ENCODE data around the gene PLD1.

PLD1 gene

GRCh38 chr3:171772427-171773056, 37.7 kb downstream of the PLD1 start:
- DNase-seq: peak; percentile 74 to 82
- TF ChIP-seq POLR2A (IDR thresholded peaks at IDR 0.05; ENCODE audit: low read length) (no peak), GATA1 (IDR thresholded peaks at IDR 0.05; ENCODE audit: low read depth, low read length) (no peak)

GRCh38 chr3:171770689-171771620, 39.3 kb downstream of the PLD1 start:
- TF ChIP-seq POLR2A (IDR thresholded peaks at IDR 0.05; ENCODE audit: low read length) (no peak), GATA1 (IDR thresholded peaks at IDR 0.05; ENCODE audit: low read depth, low read length) (no peak)
- peak; percentile 67 to 68 for DNase-seq

- DNase-seq: no peak
- TF ChIP-seq GATA1 (IDR thresholded peaks at IDR 0.05; ENCODE audit: low read depth, low read length) (no peak), POLR2A (IDR thresholded peaks at IDR 0.05; ENCODE audit: low read length) (no peak)
Measured at GRCh38 chr3:171769461-171769860, 40.8 kb downstream of the PLD1 start.

- no peak for DNase-seq
Measured at GRCh38 chr3:171768986-171769385, 41.3 kb downstream of the PLD1 start.

GRCh38 chr3:171768281-171768900, 41.9 kb downstream of the PLD1 start:
- DNase-seq: no peak
- no peak for TF ChIP-seq GATA1 (IDR thresholded peaks at IDR 0.05; ENCODE audit: low read depth, low read length)

More at GRCh38 chr3:171768986-171769385, 41.3 kb downstream of the PLD1 start:
- TF ChIP-seq POLR2A (IDR thresholded peaks at IDR 0.05; ENCODE audit: low read length): no peak
- TF ChIP-seq GATA1 (IDR thresholded peaks at IDR 0.05; ENCODE audit: low read depth, low read length): no peak

GRCh38 chr3:171765511-171765887, 44.8 kb downstream of the PLD1 start:
- no peak for DNase-seq
- TF ChIP-seq GATA1 (IDR thresholded peaks at IDR 0.05; ENCODE audit: low read depth, low read length) (no peak), POLR2A (IDR thresholded peaks at IDR 0.05; ENCODE audit: low read length) (no peak)

GRCh38 chr3:171763392-171763791, 46.9 kb downstream of the PLD1 start:
- no peak for TF ChIP-seq GATA1 (IDR thresholded peaks at IDR 0.05; ENCODE audit: low read depth, low read length)
- TF ChIP-seq POLR2A (IDR thresholded peaks at IDR 0.05; ENCODE audit: low read length): no peak

GRCh38 chr3:171760477-171760876, 49.8 kb downstream of the PLD1 start:
- TF ChIP-seq GATA1 (IDR thresholded peaks at IDR 0.05; ENCODE audit: low read depth, low read length) (no peak), POLR2A (IDR thresholded peaks at IDR 0.05; ENCODE audit: low read length) (no peak)

More at GRCh38 chr3:171763392-171763791, 46.9 kb downstream of the PLD1 start:
- no peak for DNase-seq

GRCh38 chr3:171758109-171758508, 52.2 kb downstream of the PLD1 start:
- TF ChIP-seq POLR2A (IDR thresholded peaks at IDR 0.05; ENCODE audit: low read length) (no peak), GATA1 (IDR thresholded peaks at IDR 0.05; ENCODE audit: low read depth, low read length) (no peak)
- DNase-seq: no peak

More at GRCh38 chr3:171760477-171760876, 49.8 kb downstream of the PLD1 start:
- DNase-seq: no peak

GRCh38 chr3:171757361-171758034, 52.8 kb downstream of the PLD1 start:
- no peak for TF ChIP-seq GATA1 (IDR thresholded peaks at IDR 0.05; ENCODE audit: low read depth, low read length)
- TF ChIP-seq POLR2A (IDR thresholded peaks at IDR 0.05; ENCODE audit: low read length): no peak
- no peak for DNase-seq

GRCh38 chr3:171755656-171756055, 54.6 kb downstream of the PLD1 start:
- no peak for DNase-seq
- TF ChIP-seq GATA1 (IDR thresholded peaks at IDR 0.05; ENCODE audit: low read depth, low read length) (no peak), POLR2A (IDR thresholded peaks at IDR 0.05; ENCODE audit: low read length) (no peak)

DNA sequence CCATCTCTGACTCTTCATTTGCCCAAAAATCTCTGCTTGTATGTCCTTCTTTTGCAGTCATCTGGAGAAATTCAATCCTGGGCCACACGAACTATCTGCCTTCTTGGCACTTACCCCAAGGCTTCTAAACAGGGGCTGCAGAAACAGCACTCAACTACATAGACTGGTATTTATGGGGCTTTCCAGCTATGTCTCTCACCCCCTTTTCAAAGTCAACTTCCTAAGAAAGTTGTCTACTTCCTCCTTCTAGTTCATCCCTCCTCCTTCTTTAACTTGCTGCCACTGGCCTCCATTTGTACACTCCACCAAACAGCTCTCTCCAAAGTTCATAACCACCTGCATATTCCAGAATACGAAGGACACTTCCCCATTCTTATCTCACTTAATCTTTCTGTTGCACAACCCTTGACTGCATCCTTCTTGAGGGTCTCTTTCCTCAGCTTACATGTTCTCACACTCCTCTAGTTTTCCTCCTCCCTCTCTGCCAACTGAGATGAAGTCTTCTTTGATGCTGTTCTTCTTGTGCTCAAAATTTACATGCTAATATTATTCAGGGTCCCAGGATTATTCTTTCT, 55.2 kb downstream of the PLD1 start:
- TF ChIP-seq GATA1 (IDR thresholded peaks at IDR 0.05; ENCODE audit: low read depth, low read length): no peak
- no peak for TF ChIP-seq POLR2A (IDR thresholded peaks at IDR 0.05; ENCODE audit: low read length)
- no peak for DNase-seq

DNA sequence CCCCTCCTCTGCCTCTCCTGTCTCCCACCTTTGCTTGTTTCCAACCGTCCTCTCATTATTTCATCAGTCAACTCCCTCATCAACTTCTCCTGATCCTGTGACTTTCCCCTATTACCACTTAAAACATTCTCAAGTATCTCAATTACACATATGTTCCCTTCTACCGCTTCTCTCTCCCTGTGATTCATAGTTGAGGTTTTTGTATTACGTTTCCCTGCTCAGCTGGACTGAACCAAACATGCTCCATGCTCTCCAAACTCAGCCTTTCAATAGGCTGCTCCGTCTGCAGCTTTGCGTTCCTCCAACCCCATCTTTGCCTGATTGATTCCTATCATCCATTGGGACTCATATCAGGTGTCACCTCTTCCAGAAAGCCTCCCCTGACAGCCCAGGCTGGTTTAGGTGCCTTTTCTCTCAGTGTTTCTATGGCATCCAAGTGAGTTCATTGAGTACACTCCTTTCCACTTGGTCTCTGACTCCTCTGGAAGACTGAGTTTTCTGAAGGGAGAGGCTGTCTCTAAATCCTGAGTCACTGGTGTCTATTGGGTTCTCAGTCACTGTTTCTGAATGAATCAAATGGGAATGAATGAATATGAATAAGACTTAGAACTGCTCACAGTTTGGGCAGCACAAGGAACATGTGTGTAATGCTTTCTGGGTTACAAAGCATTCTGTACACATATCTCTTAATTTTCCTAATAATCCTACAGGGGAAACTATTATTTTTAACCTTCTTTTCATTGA, 56.4 kb downstream of the PLD1 start:
- TF ChIP-seq POLR2A (IDR thresholded peaks at IDR 0.05; ENCODE audit: low read length) (no peak), GATA1 (IDR thresholded peaks at IDR 0.05; ENCODE audit: low read depth, low read length) (no peak)
- no peak for DNase-seq
